Activated gamma-delta T cell (primary cell): ENCODE measurements around the gene PITX3.

Experiments
- DNase-seq: peaks from one replicate; lab custom pipeline; 2025; lab: John Stamatoyannopoulos, UW
- total RNA-seq, 2 donors: gene quantifications; one replicate each; lab custom pipeline; 2026; lab: John Stamatoyannopoulos, UW

The PITX3 gene
- total RNA-seq, result 0 to 0.09 reads per million in 2 donors

DNA sequence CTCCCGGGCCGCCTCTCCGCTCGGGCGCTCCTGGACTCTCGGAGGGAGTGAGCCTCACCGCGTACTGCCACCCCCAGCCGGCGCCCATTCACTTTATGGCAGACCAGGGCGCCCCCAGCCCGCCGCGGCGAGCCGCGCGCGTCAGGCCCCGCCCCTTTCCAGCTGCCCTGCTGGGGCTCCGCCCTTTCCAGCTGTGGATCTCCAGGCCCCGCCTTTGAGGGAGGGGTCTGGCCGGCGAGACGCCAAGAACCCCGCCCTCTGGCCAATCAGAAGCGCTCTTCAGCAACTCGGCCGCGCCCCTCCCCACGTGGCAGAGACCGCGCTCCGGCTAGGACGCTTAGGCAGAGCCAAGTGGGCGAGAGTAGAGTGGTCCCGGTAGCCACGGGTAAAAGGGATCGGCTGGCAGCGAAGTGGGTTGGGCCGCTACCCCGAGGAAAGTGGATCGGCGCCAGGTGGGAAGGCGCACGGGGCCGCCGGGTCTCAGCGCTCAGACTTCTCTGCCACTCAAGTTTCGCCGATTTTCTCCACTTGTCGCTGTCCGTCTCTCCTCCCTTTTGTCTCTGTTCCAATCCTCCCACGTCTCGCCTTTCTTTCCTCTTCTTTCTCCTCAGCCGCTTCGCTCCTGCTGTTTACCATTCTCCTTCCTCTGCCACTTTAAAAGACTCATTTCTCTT lies at the start of gene PITX3:
TSS of gene PITX3 (minus strand) at position 69 of the 674 bp plus-strand sequence. CDS start 9,432 bp downstream, outside the sequence.
- peak; percentile 77 for DNase-seq

DNA sequence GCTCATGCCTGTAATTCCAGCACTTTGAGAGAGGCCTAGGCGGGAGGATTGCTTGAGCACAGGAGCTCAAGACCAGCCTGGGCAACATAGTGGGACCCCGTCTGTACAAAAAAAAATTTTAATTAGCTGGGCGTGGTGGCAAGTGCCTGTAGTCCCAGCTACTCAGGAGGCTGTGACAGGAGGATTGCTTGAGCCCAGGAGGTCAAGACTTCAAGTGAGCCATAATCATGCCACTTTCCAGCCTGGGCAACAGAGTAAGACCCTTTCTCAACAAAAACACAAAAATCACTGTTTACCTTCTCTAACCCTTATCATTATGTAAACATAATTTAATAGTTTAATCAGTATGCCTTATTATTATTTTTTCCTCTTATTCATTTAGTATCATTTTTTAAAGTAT lies 48.5 kb upstream of the PITX3 start:
- DNase-seq, result no peak

DNA sequence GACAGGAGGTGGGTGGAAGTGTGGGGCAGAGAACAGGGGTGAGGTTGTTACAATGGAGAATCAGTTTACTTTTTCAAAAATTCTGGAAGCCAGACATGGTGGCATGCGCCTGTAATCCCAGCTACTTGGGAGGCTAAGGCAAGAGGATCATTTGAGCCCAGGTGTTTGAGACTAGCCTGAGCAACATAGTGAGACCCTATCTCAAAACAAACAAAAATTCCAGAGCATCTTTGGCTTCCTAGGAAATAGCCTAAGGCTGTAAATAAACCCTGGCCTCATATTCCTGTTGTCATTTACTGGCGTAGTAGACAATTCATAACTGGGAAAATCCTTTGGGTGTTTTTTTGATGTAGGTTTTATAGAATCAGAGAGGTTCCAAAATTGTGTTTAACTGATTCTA lies 48.0 kb upstream of the PITX3 start:
- no peak for DNase-seq

DNA sequence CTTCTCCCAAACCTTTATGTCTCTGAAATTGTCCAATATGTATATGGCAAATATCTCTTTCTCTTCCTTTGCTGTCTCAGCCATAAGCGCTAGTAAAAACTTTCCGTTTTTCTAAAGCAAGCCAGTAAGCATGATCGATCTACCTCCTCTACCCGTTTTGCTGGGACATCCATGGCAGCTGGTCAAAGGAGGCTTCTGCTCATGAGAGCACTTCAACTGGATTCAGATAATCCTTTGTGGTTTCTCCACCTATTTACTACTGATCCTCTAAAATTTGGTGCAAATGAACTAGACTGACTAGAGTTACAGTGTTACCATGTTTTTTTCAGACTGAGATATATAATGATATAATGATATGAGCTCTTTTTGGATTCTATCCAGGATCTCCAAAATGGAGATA lies 46.7 kb upstream of the PITX3 start:
- DNase-seq, result no peak

DNA sequence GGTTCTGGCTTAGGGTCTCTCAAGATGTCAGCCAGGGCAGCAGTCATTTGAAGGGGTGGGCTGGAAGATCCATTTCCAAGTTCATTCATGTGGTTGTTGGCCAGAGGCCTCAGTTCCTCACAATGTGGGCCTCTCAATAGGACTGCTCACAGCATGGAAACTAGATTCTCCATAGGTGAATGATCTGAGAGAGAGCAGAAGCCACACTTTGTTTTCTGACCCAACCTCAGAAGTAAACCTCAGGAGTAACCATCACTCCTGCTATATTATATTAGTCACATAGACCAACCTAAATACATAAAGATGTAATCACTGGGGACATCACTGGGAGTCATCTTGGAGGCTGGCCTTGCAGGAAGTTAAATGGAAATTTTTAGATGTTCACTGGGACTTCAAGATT lies 46.2 kb upstream of the PITX3 start:
- DNase-seq, result no peak

DNA sequence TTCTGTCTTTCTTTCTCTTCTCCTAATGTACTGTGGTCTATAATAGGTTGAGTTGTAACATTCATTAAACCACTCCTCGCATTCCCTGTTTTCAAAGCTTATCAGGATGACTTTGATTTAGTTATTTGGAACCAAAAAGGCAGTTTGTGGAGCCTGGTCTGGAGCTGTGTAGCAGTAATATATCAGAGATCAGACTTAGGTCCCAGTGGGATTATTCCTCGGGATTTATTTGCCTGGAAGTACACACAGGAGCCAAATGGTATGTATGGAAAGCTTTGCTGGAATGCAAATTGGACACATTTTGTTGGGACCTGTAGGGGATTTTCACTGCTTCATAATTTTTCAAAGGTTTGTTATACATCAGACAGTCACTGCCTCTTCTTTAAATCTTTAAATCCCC lies 44.9 kb upstream of the PITX3 start:
- no peak for DNase-seq

DNA sequence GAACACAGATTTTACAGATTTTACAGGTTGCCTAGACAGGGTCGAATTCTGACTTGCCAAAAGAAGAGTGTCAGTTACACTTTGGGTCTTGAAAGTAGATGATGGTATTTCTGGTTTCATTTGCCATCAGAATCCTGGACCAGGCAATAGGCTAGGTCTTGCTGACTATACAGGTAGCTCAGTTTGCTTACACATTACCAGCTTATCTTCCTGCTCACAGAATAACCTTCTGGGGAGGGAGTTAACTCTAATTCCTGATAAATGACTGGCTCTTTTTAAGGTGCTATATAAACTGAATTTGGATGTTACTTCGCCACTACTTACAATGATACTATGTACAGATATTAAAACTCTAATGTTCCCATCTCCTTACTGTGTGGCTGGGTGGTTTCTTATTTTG lies 43.8 kb upstream of the PITX3 start:
- no peak for DNase-seq

DNA sequence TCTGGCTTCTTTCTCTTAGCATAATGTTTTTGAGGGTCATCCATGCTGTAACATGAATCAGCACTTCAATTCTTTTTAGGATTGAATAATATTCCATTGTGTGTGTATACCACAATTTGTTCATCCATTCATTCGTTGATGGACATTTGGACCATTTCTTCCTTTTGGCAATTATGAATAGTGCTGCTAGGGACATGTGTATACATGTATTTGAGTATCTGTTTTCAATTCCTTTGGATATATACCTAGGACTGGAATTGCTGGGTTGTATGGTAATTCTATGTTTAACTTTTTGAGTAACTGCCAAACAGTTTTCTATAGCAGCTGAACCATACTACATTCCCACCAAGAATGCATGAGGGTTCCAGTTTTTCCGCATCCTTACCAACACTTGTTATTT lies 43.2 kb upstream of the PITX3 start:
- no peak for DNase-seq

DNA sequence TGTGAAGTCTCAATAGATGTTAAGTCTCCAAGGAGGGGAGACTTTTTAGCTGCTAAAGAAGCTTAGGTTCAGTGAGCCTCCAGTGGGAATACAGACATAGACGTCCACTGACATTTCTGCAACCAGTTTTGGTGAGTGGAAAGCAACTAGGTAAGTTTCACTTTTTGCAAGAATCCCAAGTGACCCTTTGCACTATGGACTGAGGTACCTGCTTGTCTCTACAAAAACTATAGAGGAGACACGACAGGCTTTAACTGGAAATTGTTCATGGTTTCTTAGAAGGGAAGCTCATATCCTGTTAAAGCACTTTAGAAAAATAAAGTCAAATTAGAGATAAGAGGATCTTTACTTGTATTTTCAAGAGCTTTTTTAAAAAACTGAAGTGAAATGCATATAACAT lies 42.6 kb upstream of the PITX3 start:
- no peak for DNase-seq

DNA sequence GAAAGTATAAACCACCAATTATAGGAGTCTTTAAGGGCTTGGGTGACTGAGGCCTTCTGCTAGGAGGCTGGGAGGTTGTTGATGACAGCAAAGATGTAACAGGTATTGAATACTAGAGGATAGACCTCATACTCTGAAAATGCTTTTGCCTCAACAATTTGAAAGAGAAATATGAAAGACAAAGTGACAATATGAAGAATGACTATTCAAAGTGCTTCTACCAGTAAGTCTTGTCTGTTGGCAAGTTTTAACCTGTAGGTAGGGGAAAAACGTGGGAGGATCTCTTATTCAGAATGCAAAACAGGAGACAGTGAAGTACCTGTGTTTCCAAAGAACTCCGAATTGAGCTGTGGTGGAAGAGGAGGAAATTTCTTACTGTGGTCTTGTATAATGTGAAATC lies 42.2 kb upstream of the PITX3 start:
- DNase-seq, result no peak

DNA sequence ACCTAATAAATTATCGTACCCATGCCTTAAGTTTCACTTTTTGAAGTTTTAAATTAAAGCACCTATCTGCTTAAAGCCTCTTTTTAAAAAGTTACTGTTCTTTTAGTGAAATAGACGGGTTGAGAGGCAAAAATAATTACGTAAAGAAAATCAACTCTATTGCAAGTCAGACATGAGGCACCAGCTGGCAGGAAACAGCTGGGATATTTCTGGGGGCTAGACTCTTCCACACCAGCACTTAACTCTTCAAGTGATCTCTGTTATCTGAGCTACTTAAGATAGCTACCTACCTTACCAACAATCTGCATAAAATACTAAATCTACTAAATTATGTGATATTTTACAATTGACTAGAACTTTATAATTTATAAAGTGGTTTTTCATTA lies 39.8 kb upstream of the PITX3 start:
- no peak for DNase-seq

DNA sequence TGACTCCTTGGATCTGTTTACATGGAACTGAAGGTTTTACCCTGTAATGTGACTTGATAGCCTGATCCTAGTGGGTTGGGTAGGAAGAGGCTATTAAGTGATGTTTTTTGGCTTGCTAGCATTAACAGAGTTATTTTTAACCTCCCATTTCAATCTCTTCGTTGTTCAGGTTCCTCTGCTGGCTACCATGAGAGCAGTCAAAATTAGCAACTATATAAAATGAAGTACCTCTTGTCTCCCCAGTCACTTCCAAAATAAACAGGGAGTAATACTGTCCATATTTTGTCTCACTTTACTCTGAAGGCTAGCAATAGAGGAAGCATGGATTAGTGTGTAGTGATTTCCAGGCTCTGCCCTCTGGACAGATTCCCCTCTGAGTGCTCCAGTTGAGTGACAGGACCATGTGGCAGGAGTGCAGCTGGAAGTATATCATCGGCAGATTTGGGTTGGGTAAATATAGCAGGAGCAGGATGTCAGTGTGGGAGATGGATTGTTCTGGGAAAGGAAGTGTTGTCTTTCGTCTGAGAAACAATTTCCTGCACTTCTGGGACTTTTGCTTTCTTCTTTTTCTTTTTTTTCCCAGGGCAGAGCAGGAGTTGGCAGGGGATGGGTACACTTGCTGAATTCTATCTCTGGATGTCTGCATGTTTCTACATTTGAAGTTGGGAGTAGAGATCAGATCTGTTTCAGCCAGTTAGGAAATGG lies 39.2 kb upstream of the PITX3 start:
- DNase-seq, result no peak

DNA sequence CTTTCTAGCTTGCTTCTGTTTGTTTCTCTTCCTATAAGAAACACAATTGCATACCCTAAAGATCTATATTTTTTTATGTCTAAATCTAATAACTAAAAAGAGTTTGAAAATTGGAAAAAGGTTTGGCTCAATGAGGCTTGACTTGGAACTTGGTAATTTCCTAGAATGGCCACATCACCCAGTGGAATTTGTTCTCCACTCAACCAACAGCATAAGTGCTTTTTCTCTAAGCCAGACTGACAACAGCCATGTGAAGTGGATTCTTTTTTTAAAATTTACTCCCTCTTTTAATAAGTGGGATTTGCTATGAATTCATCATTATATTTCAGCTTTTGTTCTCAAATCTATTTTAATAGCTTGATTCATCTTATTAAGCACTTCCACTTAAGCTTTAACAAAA lies 37.8 kb upstream of the PITX3 start:
- no peak for DNase-seq

DNA sequence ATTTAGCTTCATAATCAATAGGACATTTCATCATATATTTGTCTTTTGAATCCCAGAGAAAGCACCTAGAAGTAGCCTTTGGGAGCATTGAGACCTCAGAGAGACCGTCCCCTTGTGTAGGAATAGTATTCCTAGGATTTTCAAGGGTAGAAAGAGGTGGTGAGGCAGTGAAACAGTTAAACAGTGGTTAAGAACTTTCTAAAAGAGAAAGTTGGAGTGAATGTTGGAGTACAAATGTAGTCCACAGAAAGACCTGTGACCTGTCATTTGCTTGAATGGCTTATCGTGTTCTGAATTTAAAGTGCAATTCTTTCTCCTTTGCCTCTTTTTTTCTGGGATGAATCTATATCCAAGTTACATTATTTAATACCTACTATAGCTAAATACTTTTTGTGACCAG lies 34.0 kb upstream of the PITX3 start:
- no peak for DNase-seq

DNA sequence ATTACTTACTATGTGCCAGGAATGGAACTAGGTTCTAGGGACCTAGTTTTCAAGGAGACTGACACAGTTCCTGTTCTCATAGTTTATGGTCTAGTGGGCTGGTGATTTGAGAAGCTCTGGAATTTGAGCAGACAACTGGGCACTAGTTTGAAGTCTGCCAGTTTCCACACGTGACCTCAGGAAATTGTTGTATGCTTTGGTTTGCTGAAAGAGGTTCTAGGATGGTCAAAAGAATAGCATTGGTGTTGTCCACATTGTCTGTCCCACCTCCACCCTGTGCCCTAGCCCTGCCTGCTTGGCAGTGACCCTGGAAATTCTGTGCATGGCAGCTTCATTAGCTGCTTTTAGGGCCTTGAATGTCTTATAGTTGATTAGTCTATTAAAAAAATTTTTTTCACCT lies 32.8 kb upstream of the PITX3 start:
- DNase-seq, result no peak

DNA sequence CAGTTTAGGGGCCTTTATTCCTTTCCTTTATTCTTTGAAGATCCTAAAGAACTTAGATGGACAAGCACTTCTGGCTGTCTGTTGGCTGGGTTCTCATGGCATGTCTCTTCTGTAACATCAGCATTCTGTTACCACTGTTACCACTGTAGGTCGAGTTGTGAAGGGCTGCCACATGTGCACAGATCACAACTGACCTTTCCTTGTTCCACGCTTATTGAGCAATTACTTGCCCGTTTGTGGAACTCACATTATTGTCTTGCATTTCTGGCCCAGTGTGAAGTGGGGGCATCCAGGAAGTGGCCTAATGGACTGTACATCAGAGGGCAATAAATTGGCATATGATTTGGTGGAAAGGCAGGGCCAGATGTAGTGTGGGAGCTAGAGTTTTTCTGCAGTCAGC lies 27.7 kb upstream of the PITX3 start:
- DNase-seq, result no peak

DNA sequence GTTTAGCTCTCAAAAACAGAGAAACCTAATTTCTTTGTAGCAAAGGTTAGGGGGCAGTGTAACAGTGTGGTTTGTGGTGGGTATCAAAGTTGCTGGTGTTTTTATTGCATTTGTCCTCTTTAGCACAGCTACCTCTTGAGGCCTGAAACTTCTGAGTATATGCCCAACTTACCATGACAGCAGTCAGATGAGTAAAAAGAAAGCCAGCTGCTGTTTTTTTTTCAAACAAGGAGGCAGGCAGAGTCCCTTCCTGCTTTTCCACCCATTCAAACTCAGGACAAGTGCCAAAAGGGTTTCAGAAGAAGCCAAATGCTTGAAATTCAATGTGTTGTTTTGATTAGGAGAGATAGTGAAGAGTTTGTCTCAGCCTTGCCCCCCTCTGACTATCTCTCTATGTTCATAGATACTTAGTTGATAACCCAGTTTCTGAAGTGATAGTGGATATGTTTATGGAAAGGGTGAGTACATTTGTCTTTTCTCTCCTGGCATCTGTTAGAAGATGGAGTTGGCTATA lies 27.1 kb upstream of the PITX3 start:
- no peak for DNase-seq

DNA sequence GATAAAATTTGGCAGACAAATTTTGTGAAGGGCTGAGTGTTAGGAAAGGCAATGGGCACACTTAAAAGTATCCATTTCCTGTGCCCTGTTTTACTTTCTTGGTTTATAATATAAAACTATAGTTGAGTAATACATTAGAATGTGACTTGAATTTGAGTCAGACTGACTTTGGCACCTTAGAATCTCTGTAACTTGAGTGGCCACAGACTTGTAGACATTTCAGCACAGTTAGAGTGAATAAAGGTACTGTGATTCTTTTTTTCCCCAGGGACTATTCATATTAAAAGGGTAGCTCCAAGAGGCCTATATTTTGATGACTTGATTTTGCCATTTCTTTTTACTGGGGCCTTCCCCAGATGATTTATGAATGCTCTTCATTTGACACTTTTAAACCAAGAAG lies 26.4 kb upstream of the PITX3 start:
- DNase-seq, result no peak

DNA sequence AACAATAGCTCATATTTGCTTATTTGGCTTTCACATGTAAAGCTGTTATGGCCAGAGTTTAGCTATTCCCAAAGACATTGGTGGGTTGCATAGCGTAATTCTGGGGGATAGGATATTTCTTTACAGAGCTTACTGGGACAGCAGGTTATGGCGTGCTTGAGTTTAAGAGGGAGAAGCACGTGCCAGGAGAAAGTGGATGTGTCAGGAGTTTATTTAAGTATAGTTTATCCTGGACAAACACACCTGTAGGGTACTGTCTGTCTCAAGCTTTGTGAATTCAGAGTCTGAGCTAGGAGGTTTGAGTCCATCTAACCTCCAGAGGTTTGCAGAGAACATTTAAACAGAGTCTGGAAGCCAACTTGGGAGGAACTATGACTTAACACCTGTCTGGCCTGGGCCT lies 25.4 kb upstream of the PITX3 start:
- no peak for DNase-seq

DNA sequence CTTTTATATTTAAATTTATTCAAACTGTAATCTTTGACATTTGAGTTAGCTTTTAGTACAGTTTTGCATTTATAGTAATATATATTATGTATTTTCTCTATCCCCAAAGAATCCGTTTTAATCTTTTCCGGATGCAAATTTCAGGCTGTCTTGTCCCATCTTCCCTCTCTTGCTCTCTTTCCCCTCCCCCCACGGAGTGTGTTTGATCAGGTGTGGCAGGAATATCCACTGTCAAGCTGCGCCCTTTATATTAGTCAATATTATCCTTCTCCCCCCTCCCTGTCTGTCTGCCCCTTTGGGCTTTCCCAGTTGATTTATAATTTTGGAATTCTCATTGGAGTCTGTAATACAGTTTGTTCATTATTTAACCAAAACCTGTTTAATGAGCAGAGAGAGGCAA lies 23.1 kb upstream of the PITX3 start:
- no peak for DNase-seq

DNA sequence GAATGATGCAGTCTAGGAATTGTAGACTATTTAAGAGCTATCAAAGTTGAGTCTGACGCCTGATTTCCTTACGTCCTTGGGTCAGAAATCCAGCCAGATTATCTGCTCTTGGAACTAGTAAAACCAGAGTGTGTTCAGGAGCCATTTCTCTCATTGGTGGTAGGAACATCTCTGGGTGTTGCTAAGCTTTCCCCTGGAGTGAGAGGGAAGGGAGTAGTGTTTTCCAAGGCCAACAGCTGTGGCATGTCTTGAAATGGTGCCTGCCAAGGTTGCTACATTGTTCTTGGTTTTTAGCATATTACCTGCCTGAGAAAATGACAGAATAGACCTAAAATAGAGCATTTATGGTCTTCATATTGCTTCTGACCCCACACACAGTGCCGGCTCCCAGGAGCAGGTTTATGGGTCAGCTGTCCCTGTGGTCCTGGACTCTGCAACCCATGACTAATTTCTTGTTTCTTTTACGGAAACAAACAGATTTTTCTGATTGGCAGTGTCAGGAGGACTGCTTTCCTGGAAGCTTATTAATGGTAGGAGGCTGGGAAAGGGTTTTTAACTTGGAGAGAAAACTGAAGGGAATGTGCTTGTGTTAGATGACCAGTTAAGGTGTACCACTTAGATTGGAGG lies 21.5 kb upstream of the PITX3 start:
- no peak for DNase-seq

DNA sequence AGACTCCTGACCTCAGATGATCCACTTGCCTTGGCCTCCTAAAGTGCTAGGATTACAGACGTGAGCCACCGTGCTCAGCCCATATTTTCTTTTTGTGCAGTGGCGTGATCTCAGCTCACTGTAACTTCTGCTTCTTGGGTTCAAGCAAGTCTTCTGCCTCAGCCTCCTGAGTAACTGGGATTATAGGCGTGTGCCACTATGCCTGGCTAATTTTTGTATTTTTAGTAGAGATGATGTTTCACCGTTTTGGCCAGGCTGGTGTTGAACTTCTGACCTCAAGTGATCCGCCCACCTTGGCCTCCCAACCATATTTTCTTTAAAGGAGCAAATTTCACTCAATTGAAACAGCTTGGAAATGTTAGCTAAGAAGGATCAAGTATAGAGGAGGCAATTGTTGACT lies 20.5 kb upstream of the PITX3 start:
- no peak for DNase-seq

DNA sequence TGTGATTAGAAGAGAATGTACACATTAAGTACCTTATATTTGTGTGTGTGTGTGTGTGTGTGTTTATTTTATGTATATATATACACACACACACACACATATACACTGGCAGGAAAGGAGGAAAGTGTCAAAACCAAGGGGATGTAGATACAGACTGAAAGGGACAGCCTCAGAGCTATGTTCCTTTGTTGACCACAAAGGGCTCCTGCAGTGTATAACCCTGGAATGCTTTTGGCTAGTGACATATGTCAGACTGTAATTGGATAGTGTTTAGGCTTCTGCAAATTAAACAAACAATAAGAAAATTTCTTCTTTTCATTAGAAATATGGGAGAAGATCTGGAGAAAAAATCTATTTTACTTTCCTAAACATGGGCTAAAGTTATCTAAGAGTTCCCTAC lies 19.9 kb upstream of the PITX3 start:
- no peak for DNase-seq
